HUES64 (cell line): ENCODE results near the gene CMYA5.
A peak's percentile ranks its signal among the peaks of the same experiment; 100 is the strongest.

ENCODE experiments used
- H3K27ac ChIP-seq: 2 replicates; pipeline ENCODE4 v1.7.0; 2013; ENCODE audit warnings: low read depth, low read length, inconsistent platforms
- H3K27me3 ChIP-seq: 2 replicates; pipeline ENCODE4 v1.6.1; 2013; ENCODE audit warnings: mild to moderate bottlenecking, low read length; ENCODE audit not compliant: insufficient read depth
- H3K36me3 ChIP-seq: 2 replicates; pipeline ENCODE4 v1.6.1; 2013; ENCODE audit warnings: mild to moderate bottlenecking, low read length; ENCODE audit not compliant: insufficient read depth
- H3K4me1 ChIP-seq: 2 replicates; pipeline ENCODE4 v1.6.1; 2013; ENCODE audit warnings: mild to moderate bottlenecking, low read length, moderate library complexity; ENCODE audit not compliant: insufficient read depth
- H3K4me3 ChIP-seq: 2 replicates; pipeline ENCODE4 v1.5.1; 2013; ENCODE audit warnings: mild to moderate bottlenecking, low read length, moderate library complexity
- H3K9ac ChIP-seq: 2 replicates; pipeline ENCODE4 v1.6.1; 2013; ENCODE audit warnings: mild to moderate bottlenecking, low read depth, low read length
- H3K9me3 ChIP-seq: 2 replicates; pipeline ENCODE4 v1.6.1; 2013; ENCODE audit warnings: low read depth, low read length; ENCODE audit not compliant: insufficient read depth
- WGBS: fragments of 150-250, 120-280 bp; methylation state at CpG from one replicate; pipeline ENCODE4 v1.1.7; 2013; ENCODE audit warnings: missing lambda C conversion rate; 5-methylcytosine and 5-hydroxymethylcytosine counted together

The CMYA5 gene

DNA sequence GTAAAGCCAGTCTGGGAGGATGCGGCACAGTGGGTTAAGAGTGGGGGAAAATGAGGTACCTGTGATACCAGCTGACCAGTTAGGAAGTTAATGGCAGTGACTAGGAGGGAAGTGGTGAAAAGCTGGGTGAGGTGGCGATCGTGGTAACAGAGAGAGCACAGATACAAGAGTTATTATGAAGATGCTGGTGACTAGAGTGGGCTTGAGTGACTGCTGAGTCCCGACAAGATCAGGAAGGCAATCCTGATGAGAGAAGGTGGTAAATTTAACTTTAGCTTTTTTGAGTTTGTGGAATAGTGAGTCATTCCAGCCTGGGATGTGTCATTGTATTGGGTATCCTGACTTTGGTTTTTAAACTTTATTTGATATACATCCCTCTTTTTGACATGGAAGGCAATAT, 38.8 kb downstream of the CMYA5 start:
- no peak overlapping the region for H3K27ac ChIP-seq
- no peaks in the 10 kb centered on the region for H3K36me3 ChIP-seq
- no peak overlapping the region for H3K4me3 ChIP-seq
- no peaks in the 10 kb centered on the region for H3K27me3 ChIP-seq
- 94% methylated on average over 4 of the region's 4 CpGs for WGBS
- H3K4me1 ChIP-seq: no peaks in the 10 kb centered on the region
- no peak overlapping the region for H3K9ac ChIP-seq
- no peaks in the 10 kb centered on the region for H3K9me3 ChIP-seq

- no peaks in the 10 kb centered on the region for H3K27me3 ChIP-seq
- H3K36me3 ChIP-seq: no peaks in the 10 kb centered on the region
These were observed 40.0 kb downstream of the CMYA5 start for GRCh38 chr5:79729679-79730078.

DNA sequence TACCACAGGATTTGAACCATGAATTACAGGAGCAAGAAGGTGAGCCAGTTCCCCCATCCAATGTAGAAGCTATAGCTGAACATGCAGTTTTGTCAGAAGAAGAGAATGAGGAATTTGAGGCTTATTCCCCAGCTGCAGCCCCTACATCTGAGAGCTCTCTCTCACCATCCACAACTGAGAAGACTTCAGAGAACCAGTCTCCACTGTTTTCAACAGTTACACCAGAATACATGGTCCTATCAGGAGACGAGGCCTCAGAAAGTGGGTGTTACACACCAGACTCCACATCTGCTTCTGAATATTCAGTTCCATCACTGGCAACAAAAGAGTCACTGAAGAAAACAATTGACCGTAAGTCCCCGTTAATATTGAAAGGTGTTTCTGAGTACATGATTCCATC, 40.9 kb downstream of the CMYA5 start:
- WGBS: 95% methylated on average over 3 of the region's 3 CpGs
- Histone ChIP-seq H3K27ac (no peak overlapping the region), H3K4me1 (no peaks in the 10 kb centered on the region), H3K36me3 (no peaks in the 10 kb centered on the region), H3K27me3 (no peaks in the 10 kb centered on the region), H3K4me3 (no peak overlapping the region), H3K9ac (no peak overlapping the region), H3K9me3 (no peaks in the 10 kb centered on the region)

More at GRCh38 chr5:79729679-79730078, 40.0 kb downstream of the CMYA5 start:
- Histone ChIP-seq H3K9ac (no peak overlapping the region), H3K4me3 (no peak overlapping the region), H3K4me1 (no peaks in the 10 kb centered on the region), H3K9me3 (no peaks in the 10 kb centered on the region), H3K27ac (no peak overlapping the region)
- 93% methylated on average over 2 of the region's 2 CpGs for WGBS

DNA sequence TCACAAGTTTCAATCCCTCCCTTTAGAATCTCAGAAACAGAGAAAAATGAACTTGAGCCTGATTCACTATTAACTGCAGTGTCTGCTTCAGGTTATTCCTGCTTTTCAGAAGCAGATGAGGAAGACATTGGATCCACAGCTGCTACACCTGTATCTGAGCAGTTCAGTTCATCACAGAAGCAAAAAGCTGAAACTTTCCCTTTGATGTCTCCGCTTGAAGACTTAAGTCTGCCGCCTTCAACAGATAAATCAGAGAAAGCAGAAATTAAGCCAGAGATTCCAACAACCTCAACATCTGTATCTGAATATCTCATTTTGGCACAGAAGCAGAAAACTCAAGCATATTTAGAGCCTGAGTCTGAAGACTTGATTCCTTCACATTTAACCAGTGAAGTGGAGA, 42.1 kb downstream of the CMYA5 start:
- Histone ChIP-seq H3K4me1 (no peaks in the 10 kb centered on the region), H3K4me3 (no peak overlapping the region), H3K9ac (no peak overlapping the region), H3K9me3 (no peaks in the 10 kb centered on the region), H3K27me3 (no peaks in the 10 kb centered on the region), H3K36me3 (no peaks in the 10 kb centered on the region), H3K27ac (no peak overlapping the region)
- 93% methylated on average over 2 of the region's 2 CpGs for WGBS

DNA sequence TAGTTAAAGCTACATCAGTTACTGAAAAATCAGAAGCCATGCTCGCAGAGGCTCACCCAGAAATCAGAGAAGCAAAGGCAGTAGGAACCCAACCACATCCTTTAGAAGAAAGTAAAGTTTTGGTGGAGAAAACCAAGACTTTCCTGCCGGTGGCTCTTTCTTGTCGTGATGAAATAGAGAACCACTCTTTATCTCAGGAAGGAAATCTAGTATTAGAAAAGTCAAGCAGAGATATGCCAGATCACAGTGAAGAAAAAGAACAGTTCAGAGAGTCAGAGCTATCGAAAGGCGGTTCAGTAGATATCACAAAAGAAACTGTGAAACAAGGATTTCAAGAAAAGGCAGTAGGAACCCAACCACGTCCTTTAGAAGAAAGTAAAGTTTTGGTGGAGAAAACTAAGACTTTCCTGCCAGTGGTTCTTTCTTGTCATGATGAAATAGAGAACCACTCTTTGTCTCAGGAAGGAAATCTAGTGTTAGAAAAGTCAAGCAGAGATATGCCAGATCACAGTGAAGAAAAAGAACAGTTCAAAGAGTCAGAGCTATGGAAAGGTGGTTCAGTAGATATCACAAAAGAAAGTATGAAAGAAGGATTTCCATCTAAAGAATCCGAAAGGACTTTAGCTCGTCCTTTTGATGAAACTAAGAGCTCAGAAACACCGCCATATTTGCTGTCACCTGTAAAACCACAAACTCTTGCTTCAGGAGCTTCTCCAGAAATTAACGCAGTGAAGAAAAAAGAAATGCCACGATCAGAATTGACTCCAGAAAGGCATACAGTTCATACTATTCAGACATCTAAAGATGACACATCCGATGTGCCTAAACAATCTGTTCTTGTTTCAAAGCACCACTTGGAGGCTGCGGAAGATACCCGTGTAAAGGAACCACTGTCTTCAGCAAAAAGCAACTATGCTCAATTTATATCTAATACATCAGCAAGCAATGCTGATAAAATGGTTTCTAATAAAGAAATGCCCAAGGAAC, 47.2 kb downstream of the CMYA5 start:
- Histone ChIP-seq H3K27me3 (no peaks in the 10 kb centered on the region), H3K9me3 (no peaks in the 10 kb centered on the region), H3K27ac (no peak overlapping the region), H3K4me3 (no peak overlapping the region), H3K4me1 (no peaks in the 10 kb centered on the region), H3K36me3 (no peaks in the 10 kb centered on the region), H3K9ac (no peak overlapping the region)
- WGBS: 93% methylated on average over 14 of the region's 14 CpGs

DNA sequence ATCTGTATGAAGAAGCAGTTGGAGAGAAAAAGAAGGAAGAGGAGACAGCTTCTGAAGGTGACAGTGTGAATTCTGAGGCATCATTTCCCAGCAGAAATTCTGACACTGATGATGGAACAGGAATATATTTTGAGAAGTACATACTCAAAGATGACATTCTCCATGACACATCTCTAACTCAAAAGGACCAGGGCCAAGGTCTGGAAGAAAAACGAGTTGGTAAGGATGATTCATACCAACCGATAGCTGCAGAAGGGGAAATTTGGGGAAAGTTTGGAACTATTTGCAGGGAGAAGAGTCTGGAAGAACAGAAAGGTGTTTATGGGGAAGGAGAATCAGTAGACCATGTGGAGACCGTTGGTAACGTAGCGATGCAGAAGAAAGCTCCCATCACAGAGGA, 48.7 kb downstream of the CMYA5 start:
- no peaks in the 10 kb centered on the region for H3K9me3 ChIP-seq
- no peaks in the 10 kb centered on the region for H3K27me3 ChIP-seq
- no peak overlapping the region for H3K9ac ChIP-seq
- H3K36me3 ChIP-seq: no peaks in the 10 kb centered on the region
- H3K27ac ChIP-seq: no peak overlapping the region
- 92% methylated on average over 5 of the region's 5 CpGs for WGBS
- H3K4me1 ChIP-seq: peaks cover 2% of the 10 kb centered on the region; the same call in 1 of the 2 replicates
- no peak overlapping the region for H3K4me3 ChIP-seq

DNA sequence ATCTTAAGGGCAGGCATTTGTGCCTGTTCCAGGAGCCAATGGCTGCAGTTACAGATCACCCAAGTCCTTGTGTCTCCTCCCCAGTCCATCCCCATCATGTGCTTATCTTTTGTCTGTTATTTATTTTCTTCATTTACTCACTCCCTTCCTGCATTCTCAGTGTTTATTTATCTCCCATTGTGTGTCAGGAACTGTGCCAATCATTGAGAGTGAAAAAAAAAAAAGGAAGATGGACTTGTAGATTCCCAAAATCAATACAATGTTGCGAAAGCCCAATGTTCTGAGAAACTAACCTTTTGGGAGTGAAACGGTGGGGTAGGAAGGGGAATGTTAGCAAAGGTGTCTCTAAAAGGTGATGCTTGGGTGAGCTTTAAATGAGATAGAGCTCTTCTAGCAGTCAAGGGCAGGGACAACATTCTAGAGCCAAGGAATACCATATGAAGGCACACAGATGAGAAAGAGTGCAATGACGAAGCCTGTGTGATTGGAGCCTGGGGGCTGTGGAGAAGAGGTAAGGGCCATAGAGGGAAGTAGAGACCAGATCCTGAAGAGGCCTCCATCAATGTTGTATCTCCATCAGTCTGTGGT, 53.0 kb downstream of the CMYA5 start:
- Histone ChIP-seq H3K9ac (no peak overlapping the region), H3K27me3 (no peaks in the 10 kb centered on the region), H3K4me3 (no peak overlapping the region), H3K27ac (no peak overlapping the region), H3K4me1 (peaks cover 25% of the 10 kb centered on the region), H3K36me3 (no peaks in the 10 kb centered on the region), H3K9me3 (no peaks in the 10 kb centered on the region)
- WGBS: 97% methylated on average over 3 of the region's 3 CpGs

- Histone ChIP-seq H3K36me3 (no peaks in the 10 kb centered on the region), H3K4me3 (no peak overlapping the region), H3K9me3 (no peaks in the 10 kb centered on the region), H3K9ac (no peak overlapping the region), H3K27ac (peak overlapping the region; percentile 22; the same call in 1 of the 2 replicates), H3K4me1 (peaks cover 25% of the 10 kb centered on the region), H3K27me3 (no peaks in the 10 kb centered on the region)
- WGBS: 65% methylated on average over 5 of the region's 7 CpGs
These were observed 54.4 kb downstream of the CMYA5 start for GRCh38 chr5:79743846-79744605.

- Histone ChIP-seq H3K36me3 (no peaks in the 10 kb centered on the region), H3K4me1 (peaks cover 31% of the 10 kb centered on the region), H3K9me3 (no peaks in the 10 kb centered on the region), H3K27ac (no peak overlapping the region), H3K4me3 (no peak overlapping the region), H3K9ac (no peak overlapping the region), H3K27me3 (no peaks in the 10 kb centered on the region)
- 95% methylated on average over 3 of the region's 3 CpGs for WGBS
These were observed 55.6 kb downstream of the CMYA5 start for GRCh38 chr5:79745255-79745654.

DNA sequence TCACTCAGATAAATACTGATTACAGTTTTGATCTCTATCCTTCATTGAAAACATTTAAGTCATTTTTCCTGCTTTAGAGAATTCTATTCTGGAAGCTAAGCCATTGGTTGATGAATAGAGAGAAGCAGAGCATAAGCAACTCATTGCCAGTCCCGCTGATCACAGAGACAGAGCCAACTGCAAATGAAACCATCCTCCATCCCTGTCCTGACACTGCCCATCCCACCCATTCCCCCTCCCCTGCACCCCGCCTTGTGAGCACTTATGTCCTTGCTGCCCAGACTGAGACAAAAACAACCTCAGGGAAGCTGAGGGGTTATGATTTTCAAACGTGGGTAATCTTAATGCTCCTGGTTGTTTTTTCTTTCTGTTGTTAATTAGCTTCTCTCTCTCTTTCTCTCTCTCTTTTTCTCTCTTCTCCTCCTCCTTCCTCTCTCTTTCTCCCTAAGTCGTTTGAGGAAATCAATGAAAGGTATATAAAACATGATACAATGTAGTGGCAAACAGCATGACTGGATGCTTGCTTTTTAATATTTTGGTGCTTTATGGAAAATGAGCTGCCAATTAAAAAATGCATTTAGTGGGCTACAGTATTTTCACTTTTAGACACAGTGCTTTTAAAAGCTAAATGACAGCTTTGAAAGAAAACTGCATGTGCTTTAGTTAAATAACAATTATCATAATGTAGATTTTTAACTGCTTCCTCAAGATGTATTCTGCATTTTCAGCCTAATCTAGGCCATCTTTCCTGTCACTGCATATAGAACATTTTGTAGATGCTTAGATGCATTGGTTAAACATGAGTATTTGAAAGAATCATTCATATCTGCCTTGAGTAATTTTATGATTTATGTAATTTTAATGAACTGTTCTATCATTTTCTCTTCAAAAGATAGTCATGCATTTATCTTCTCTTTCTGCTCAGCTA, 57.3 kb downstream of the CMYA5 start:
- H3K27me3 ChIP-seq: no peaks in the 10 kb centered on the region
- no peak overlapping the region for H3K4me3 ChIP-seq
- H3K9ac ChIP-seq: no peak overlapping the region
- H3K27ac ChIP-seq: no peak overlapping the region
- WGBS: 37% methylated on average over 2 of the region's 4 CpGs
- H3K4me1 ChIP-seq: peaks cover 44% of the 10 kb centered on the region
- H3K9me3 ChIP-seq: no peaks in the 10 kb centered on the region
- H3K36me3 ChIP-seq: no peaks in the 10 kb centered on the region
